Fibroblast of the aortic adventitia (primary cell): Measurements from ENCODE around the gene NUP133. TPM values are rescaled to one million over a fixed set of nuclear protein-coding genes. Genes with fewer than 3 reads are reported as not detected.

Experiments used
- DNase-seq: peaks from one replicate; pipeline ENCODE4 v3.0.0-alpha.2; 2010; ENCODE audit warnings: low read depth
- H3K4me3 ChIP-seq: 2 replicates; pipeline ENCODE4 v1.5.1; 2011; ENCODE audit warnings: low read depth, mild to moderate bottlenecking, control low read depth, low read length, moderate library complexity
- CTCF ChIP-seq: IDR thresholded peaks from 2 replicates; pipeline ENCODE4 v1.5.1; 2011; ENCODE audit warnings: mild to moderate bottlenecking, low read length, control low read depth, inconsistent platforms; ENCODE audit not compliant: insufficient read depth
- total RNA-seq: library from RNA; depleted of rRNA; stranded (reverse); fragments of >200 nt; gene quantifications from 2 replicates; pipeline ENCODE4 v1.2.3, GENCODE V29; 2012; ENCODE audit warnings: low replicate concordance

The NUP133 gene
- total RNA-seq, 1 donor: 46.1 TPM

DNA sequence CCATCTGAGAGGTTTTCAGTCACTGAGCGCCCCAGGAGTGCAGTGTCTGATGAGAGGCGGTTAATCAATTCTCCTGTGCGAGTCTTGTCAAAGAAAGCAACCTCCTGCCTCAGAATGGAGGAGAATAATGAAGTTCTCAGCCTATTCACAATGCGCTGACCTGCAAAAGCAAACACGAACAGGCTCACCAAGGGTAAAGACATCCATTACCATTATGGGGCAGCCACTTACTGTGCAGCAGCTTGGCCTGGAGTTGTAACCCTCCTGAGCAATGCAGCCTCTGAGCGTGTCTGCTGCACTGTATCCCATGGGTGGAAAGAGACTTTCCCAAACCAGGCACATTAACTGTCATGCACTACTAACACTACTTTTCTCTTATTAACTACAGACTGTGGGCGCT, 39.4 kb upstream of the NUP133 start:
- TF ChIP-seq CTCF: no peak
- DNase-seq: no peak
- no peak overlapping the region for H3K4me3 ChIP-seq

GRCh38 chr1:229544587-229544986, 36.4 kb upstream of the NUP133 start:
- DNase-seq: no peak
- no peak overlapping the region for H3K4me3 ChIP-seq
- no peak for TF ChIP-seq CTCF

GRCh38 chr1:229539863-229540506, 31.8 kb upstream of the NUP133 start:
- no peak overlapping the region for H3K4me3 ChIP-seq
- DNase-seq: no peak
- TF ChIP-seq CTCF: no peak

GRCh38 chr1:229538945-229539344, 30.8 kb upstream of the NUP133 start:
- no peak for TF ChIP-seq CTCF
- H3K4me3 ChIP-seq: no peak overlapping the region
- no peak for DNase-seq

- no peak for DNase-seq
- no peak overlapping the region for H3K4me3 ChIP-seq
- no peak for TF ChIP-seq CTCF
These were observed 29.8 kb upstream of the NUP133 start for GRCh38 chr1:229537894-229538293.

GRCh38 chr1:229536982-229537381, 28.8 kb upstream of the NUP133 start:
- DNase-seq: no peak
- TF ChIP-seq CTCF: no peak
- H3K4me3 ChIP-seq: no peak overlapping the region

DNA sequence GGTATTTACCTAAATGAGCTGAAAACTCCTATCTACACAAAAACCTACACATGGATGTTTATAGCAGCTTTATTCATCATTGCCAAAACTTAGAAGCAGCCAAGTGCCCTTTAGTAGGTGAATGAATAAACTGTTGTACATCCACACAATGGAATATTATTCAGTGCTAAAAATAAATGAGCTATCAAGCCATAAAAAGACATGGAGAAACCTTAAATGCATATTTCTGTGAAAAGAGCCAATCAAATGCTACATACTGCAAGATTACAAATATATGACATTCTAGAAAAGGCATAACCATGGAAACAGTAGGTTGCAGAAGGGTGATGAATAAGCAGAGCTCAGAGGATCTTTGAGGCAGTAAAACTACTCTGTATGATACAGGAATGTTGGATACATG, 27.1 kb upstream of the NUP133 start:
- no peak overlapping the region for H3K4me3 ChIP-seq
- TF ChIP-seq CTCF: no peak
- DNase-seq: no peak
